MM.1S (cell line): Measurements from ENCODE around the gene RNF224.

Experiments
- DNase-seq: peaks from one replicate; pipeline ENCODE4 v3.0.0-alpha.2; 2015
- H2AFZ ChIP-seq: fragments of 300-600 bp; sonication (generic); 2 replicates; pipeline ENCODE4 v1.6.0; 2016; ENCODE audit warnings: antibody characterized with exemption, low read length
- H3F3A ChIP-seq: fragments of 300-600 bp; sonication (generic); 2 replicates; pipeline ENCODE4 v1.6.1; 2016; ENCODE audit warnings: mild to moderate bottlenecking, antibody characterized with exemption, low read length, moderate library complexity, mixed read lengths; ENCODE audit not compliant: insufficient read depth
- H3K27ac ChIP-seq: fragments of 300-600 bp; sonication (generic); 2 replicates; pipeline ENCODE4 v1.5.1; 2016; ENCODE audit warnings: mild to moderate bottlenecking, low read length
- H3K27me3 ChIP-seq: fragments of 300-600 bp; sonication (generic); replicated peaks from 2 replicates; pipeline ENCODE4 v1.6.0; 2016; ENCODE audit warnings: low read length; ENCODE audit not compliant: insufficient read depth
- H3K36me3 ChIP-seq: fragments of 300-600 bp; sonication (generic); replicated peaks from 2 replicates; pipeline ENCODE4 v1.6.1; 2016; ENCODE audit warnings: mild to moderate bottlenecking, low read length, mixed read lengths; ENCODE audit not compliant: insufficient read depth
- H3K4me1 ChIP-seq: fragments of 300-600 bp; sonication (generic); 2 replicates; pipeline ENCODE4 v1.6.1; 2016; ENCODE audit warnings: low read length, mixed read lengths
- H3K4me2 ChIP-seq: fragments of 300-600 bp; sonication (generic); 2 replicates; pipeline ENCODE4 v1.6.0; 2016; ENCODE audit warnings: low read depth, low read length
- H3K4me3 ChIP-seq: fragments of 300-600 bp; sonication (generic); 2 replicates; pipeline ENCODE4 v1.5.1; 2016; ENCODE audit warnings: low read length, mixed read lengths
- H3K79me2 ChIP-seq: fragments of 300-600 bp; sonication (generic); 2 replicates; pipeline ENCODE4 v1.6.1; 2016; ENCODE audit warnings: mixed run types, low read length, mixed read lengths
- H3K9ac ChIP-seq: fragments of 300-600 bp; sonication (generic); 2 replicates; pipeline ENCODE4 v1.6.1; 2016; ENCODE audit warnings: low read length, mixed read lengths
- H3K9me2 ChIP-seq: fragments of 300-600 bp; sonication (generic); replicated peaks from 2 replicates; pipeline ENCODE4 v1.6.1; 2016; ENCODE audit warnings: mild to moderate bottlenecking, low read length, mixed read lengths; ENCODE audit not compliant: insufficient read depth
- H3K9me3 ChIP-seq: fragments of 300-600 bp; sonication (generic); replicated peaks from 2 replicates; pipeline ENCODE4 v1.6.1; 2016; ENCODE audit warnings: mild to moderate bottlenecking, low read length, mixed read lengths; ENCODE audit not compliant: insufficient read depth
- H4K20me1 ChIP-seq: fragments of 300-600 bp; sonication (generic); 2 replicates; pipeline ENCODE4 v1.6.1; 2016; ENCODE audit warnings: mild to moderate bottlenecking, low read length, moderate library complexity, mixed read lengths; ENCODE audit not compliant: insufficient read depth
- CTCF ChIP-seq: fragments of 300-600 bp; sonication (generic); IDR thresholded peaks from 2 replicates; pipeline ENCODE4 v1.5.1; 2016; ENCODE audit warnings: antibody characterized with exemption, low read length, mixed read lengths
- EZH2 ChIP-seq: fragments of 300-600 bp; sonication (generic); optimal IDR thresholded peaks from 2 replicates; pipeline ENCODE3; 2017; ENCODE audit warnings: low read depth, mild to moderate bottlenecking, antibody characterized with exemption, low read length, mixed read lengths
- EZH2phosphoT487 ChIP-seq: fragments of 300-600 bp; sonication (generic); IDR thresholded peaks from 2 replicates; pipeline ENCODE4 v1.6.1; 2018; ENCODE audit warnings: antibody characterized with exemption, low read length

Gene RNF224

GRCh38 chr9:137218212-137218753 is 9.0 kb upstream of the RNF224 start:
- no peaks in the 10 kb centered on the region for H4K20me1 ChIP-seq
- H3K36me3 ChIP-seq, result no peaks in the 10 kb centered on the region
- no peaks in the 10 kb centered on the region for H3K27me3 ChIP-seq
- TF ChIP-seq CTCF (no peak), EZH2 (no peak), EZH2phosphoT487 (no peak)
- no peaks in the 10 kb centered on the region for H3K79me2 ChIP-seq
- no peaks in the 10 kb centered on the region; the same call in 1 of the 2 replicates for H3F3A ChIP-seq
- H3K27ac ChIP-seq, result no peak overlapping the region
- H2AFZ ChIP-seq, result no peak overlapping the region
- H3K4me2 ChIP-seq, result no peak overlapping the region
- H3K4me1 ChIP-seq, result no peaks in the 10 kb centered on the region
- no peaks in the 10 kb centered on the region for H3K9me2 ChIP-seq
- no peak overlapping the region for H3K9ac ChIP-seq
- H3K9me3 ChIP-seq, result no peaks in the 10 kb centered on the region
- no peak for DNase-seq
- no peak overlapping the region for H3K4me3 ChIP-seq

- Histone ChIP-seq H3K9me2 (no peaks in the 10 kb centered on the region), H3K27me3 (no peaks in the 10 kb centered on the region), H2AFZ (no peak overlapping the region), H3K9me3 (no peaks in the 10 kb centered on the region), H3F3A (no peaks in the 10 kb centered on the region; the same call in 1 of the 2 replicates), H3K9ac (no peak overlapping the region), H3K79me2 (no peaks in the 10 kb centered on the region), H4K20me1 (no peaks in the 10 kb centered on the region), H3K4me3 (no peak overlapping the region), H3K4me2 (no peak overlapping the region), H3K27ac (no peak overlapping the region), H3K4me1 (no peaks in the 10 kb centered on the region), H3K36me3 (no peaks in the 10 kb centered on the region)
- no peak for DNase-seq
- TF ChIP-seq EZH2 (no peak), CTCF (no peak), EZH2phosphoT487 (no peak)
Measured at GRCh38 chr9:137218754-137219271, 8.5 kb upstream of the RNF224 start.

GRCh38 chr9:137219757-137220316 is 7.5 kb upstream of the RNF224 start:
- Histone ChIP-seq H3K9me2 (no peaks in the 10 kb centered on the region), H3F3A (no peaks in the 10 kb centered on the region; the same call in 1 of the 2 replicates), H3K27ac (no peak overlapping the region), H3K4me1 (peaks cover 7% of the 10 kb centered on the region; the same call in 1 of the 2 replicates), H4K20me1 (no peaks in the 10 kb centered on the region), H3K36me3 (no peaks in the 10 kb centered on the region), H3K9me3 (no peaks in the 10 kb centered on the region), H3K4me3 (no peak overlapping the region), H2AFZ (no peak overlapping the region), H3K79me2 (no peaks in the 10 kb centered on the region), H3K27me3 (no peaks in the 10 kb centered on the region), H3K4me2 (no peak overlapping the region), H3K9ac (no peak overlapping the region)
- no peak for DNase-seq
- TF ChIP-seq EZH2 (no peak), EZH2phosphoT487 (no peak), CTCF (no peak)
